ENCODE measurements around the gene TFAM. TPM values are rescaled to one million over a fixed set of nuclear protein-coding genes. Genes with fewer than 3 reads are reported as not detected.
A peak's percentile ranks its signal among the peaks of the same experiment; 100 is the strongest.

The TFAM gene
- total RNA-seq, 1 experiment from 2014 or later = 57.6 TPM

- H3K27ac ChIP-seq (ENCODE audit: low read depth, low read length) = peak overlapping the region; percentile 93
- peak overlapping the region; percentile 93 to 94 for H3K4me3 ChIP-seq (replicated peaks in 1 of 2; ENCODE audit: low read depth in 1 of 2, low read length in 2 of 2)
- DNase-seq (ENCODE audit: low read depth, low spot score) (no peak), ATAC-seq (peak; percentile 46)
- H3K36me3 ChIP-seq (ENCODE audit: control insufficient read depth in 1 of 2, insufficient read depth in 2 of 2, low read length in 2 of 2) = peaks cover 23 to 32% of the 10 kb centered on the region in 2 experiments; a peak in 3 of 4 replicates
- intact Hi-C loops (cut with micrococcal nuclease) = loop anchor here (2.0 to 5.0 kb wide), 2 partner anchors 48 to 87 kb away; partner anchors contain the start of gene UBE2D1
- no peak overlapping the region for H2AFZ ChIP-seq (ENCODE audit: low read depth, low read length, poor library complexity, severe bottlenecking)
- H3K79me2 ChIP-seq (ENCODE audit: insufficient read depth, low read length) = peaks cover 55% of the 10 kb centered on the region
- H3K9ac ChIP-seq (ENCODE audit: low read length) = peak overlapping the region; percentile 93
- ChIA-PET POLR2A (interaction anchor here (0.7 to 2.0 kb wide), 3 partner anchors 15 to 51 kb away, joined by 3 to 5 read pairs (median 3); partner anchors contain the start of gene UBE2D1), CTCF (no interaction called here), RAD21 (ENCODE audit: low non-redundant PET in 1 of 2, low total read pairs in 2 of 2, uncharacterized antibody in 2 of 2, unreplicated experiment in 2 of 2) (no interaction called here)
- H4K20me1 ChIP-seq (ENCODE audit: insufficient read depth) = peaks cover 4% of the 10 kb centered on the region; the same call in 1 of the 2 replicates
- no peak for TF ChIP-seq CBX3 (IDR thresholded peaks at IDR 0.05; ENCODE audit: low read depth)
- TF ChIP-seq REST (IDR thresholded peaks at IDR 0.05; ENCODE audit: low read depth) = no peak
- TF ChIP-seq TCF7L2 (IDR thresholded peaks at IDR 0.05; ENCODE audit: borderline replicate concordance, extremely low read depth, insufficient read depth, insufficient read length) = no peak
- no peak for TF ChIP-seq FOSL1 (IDR thresholded peaks at IDR 0.05; ENCODE audit: low read depth)
- TF ChIP-seq ZFX (IDR thresholded peaks at IDR 0.05) = peak; percentile 77
- TF ChIP-seq YY1 (IDR thresholded peaks at IDR 0.05; ENCODE audit: extremely low read depth, insufficient replicate concordance, low read depth, low read length) = no peak
- no peak for TF ChIP-seq EGR1 (IDR thresholded peaks at IDR 0.05; ENCODE audit: low read depth)
- peaks cover 12 to 14% of the 10 kb centered on the region in 2 experiments for H3K4me1 ChIP-seq (ENCODE audit: control insufficient read depth in 1 of 2, insufficient read depth in 2 of 2, low read length in 2 of 2)
- TSS peak; percentile 62 for BruUV-seq (replicated peaks)
- no peaks in the 10 kb centered on the region for H3K9me3 ChIP-seq (ENCODE audit: control insufficient read depth in 1 of 2, insufficient read depth in 1 of 2, low read depth in 1 of 2, low read length in 2 of 2)
- H3K27me3 ChIP-seq (ENCODE audit: insufficient read depth, low read length) = no peaks in the 10 kb centered on the region
- H3K9me2 ChIP-seq (ENCODE audit: insufficient read depth) = no peaks in the 10 kb centered on the region
- peak overlapping the region; percentile 79 for H3K4me2 ChIP-seq (ENCODE audit: low read length)
Observed at GRCh38 chr10:58385784-58386112, 538 bp downstream of the TFAM start.

Data from HCT116 (cell line).